Colonic mucosa (tissue), 4 donors: ENCODE measurements around the gene SOX18. TPM values are rescaled to one million over a fixed set of nuclear protein-coding genes. Genes with fewer than 3 reads are reported as not detected.

Experiments
- DNase-seq: peaks from one replicate; pipeline ENCODE4 v3.0.0-alpha.2; 2020
- H3K27ac ChIP-seq: fragments of 200-600 bp; one replicate; pipeline ENCODE4 v1.8.0; 2021
- H3K27me3 ChIP-seq: fragments of 200-600 bp; one replicate; pipeline ENCODE4 v1.8.0; 2021
- H3K36me3 ChIP-seq: fragments of 200-600 bp; one replicate; pipeline ENCODE4 v1.8.0; 2021
- H3K4me1 ChIP-seq: fragments of 200-600 bp; one replicate; pipeline ENCODE4 v1.8.0; 2021; ENCODE audit warnings: mild to moderate bottlenecking
- H3K4me3 ChIP-seq: fragments of 200-600 bp; one replicate; pipeline ENCODE4 v1.8.0; 2021
- H3K9ac ChIP-seq, 2 donors: one replicate each; pipeline ENCODE4 v1.7.0; 2013; ENCODE audit warnings: control low read depth in 2 of 2, low read depth in 2 of 2, low read length in 2 of 2
- H3K9me3 ChIP-seq: fragments of 200-600 bp; one replicate; pipeline ENCODE4 v1.8.0; 2021
- intact Hi-C: fragments of 100-400 bp; cut with DNase I; formaldehyde crosslinking; loops from one replicate; pipeline ENCODE4 v1.14.1; 2022
- total RNA-seq, 2 donors: library from RNA; stranded (reverse); fragmentation: NEBNext Ultra II Directional in 1 of 2; extraction: Animal tissue kit (Norgen Biotek cat#: 25700) in 1 of 2; gene quantifications; one replicate each; pipeline ENCODE4 v1.2.1, GENCODE V29; 2021
- TF ChIP-seq, protein P1 (sequence below): fragments of 200-600 bp; IDR thresholded peaks from one replicate; pipeline ENCODE4 v1.8.0; 2022; ENCODE audit warnings: antibody characterized with exemption, mild to moderate bottlenecking
- donor health status: healthy.
- donor health status: DM: no; HTN: no; CAD: no.
- donor health status: DM: no; HTN: no; CAD: no.

The SOX18 gene
- total RNA-seq, 2 donors from 2014 or later, result 8.4 to 26.8 TPM

DNA sequence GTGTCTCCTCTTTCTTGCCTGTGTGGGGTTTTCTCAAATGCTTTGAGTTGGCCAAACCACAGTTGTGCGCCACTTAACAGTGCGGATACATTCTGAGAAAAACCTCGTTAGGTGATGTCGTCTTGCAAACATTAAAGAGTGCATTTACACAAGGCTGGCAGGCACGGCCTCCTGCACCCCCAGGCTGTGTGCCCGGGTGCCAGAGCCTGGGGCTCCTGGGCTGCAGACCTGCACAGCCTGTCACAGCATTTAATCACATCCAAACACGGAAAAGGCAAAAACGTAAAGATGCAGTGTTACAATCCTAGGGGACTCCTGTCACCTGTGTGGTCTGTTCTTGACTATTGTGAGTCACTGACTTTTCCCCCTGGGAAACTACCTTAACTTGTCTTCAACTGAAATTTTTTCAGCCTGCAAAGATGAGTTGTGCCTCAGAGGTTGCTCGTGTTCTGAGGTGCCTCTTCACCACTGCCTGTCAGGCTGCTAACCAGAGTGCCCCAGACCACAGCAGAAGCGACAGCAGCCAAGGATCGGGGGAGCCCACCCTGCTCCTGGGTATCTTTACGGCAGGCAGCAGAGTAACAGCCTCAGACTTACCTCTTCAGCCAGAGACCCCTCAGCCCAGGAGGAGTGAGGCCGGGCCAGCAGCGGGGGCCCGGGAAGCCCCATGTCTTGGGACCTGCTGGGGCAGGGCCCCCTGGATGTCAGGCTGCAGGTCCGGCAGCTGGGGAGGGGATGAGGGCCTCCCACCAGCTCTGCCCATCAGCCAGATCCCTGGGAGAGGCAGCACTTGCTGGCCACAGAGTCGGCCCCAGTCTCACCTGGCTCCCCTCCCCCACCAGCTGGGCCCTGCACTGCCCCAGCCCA is 14.1 kb downstream of the SOX18 start:
- Histone ChIP-seq H3K36me3 (peaks cover 8% of the 10 kb centered on the region), H3K9ac (no peak overlapping the region), H3K4me3 (no peak overlapping the region), H3K4me1 (peaks cover 11% of the 10 kb centered on the region), H3K9me3 (no peaks in the 10 kb centered on the region), H3K27me3 (peaks cover 19% of the 10 kb centered on the region), H3K27ac (no peak overlapping the region)
- TF ChIP-seq, protein P1, sequence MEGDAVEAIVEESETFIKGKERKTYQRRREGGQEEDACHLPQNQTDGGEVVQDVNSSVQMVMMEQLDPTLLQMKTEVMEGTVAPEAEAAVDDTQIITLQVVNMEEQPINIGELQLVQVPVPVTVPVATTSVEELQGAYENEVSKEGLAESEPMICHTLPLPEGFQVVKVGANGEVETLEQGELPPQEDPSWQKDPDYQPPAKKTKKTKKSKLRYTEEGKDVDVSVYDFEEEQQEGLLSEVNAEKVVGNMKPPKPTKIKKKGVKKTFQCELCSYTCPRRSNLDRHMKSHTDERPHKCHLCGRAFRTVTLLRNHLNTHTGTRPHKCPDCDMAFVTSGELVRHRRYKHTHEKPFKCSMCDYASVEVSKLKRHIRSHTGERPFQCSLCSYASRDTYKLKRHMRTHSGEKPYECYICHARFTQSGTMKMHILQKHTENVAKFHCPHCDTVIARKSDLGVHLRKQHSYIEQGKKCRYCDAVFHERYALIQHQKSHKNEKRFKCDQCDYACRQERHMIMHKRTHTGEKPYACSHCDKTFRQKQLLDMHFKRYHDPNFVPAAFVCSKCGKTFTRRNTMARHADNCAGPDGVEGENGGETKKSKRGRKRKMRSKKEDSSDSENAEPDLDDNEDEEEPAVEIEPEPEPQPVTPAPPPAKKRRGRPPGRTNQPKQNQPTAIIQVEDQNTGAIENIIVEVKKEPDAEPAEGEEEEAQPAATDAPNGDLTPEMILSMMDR, result no peak
- no peak for DNase-seq
- intact Hi-C loops, result no loop called here

DNA sequence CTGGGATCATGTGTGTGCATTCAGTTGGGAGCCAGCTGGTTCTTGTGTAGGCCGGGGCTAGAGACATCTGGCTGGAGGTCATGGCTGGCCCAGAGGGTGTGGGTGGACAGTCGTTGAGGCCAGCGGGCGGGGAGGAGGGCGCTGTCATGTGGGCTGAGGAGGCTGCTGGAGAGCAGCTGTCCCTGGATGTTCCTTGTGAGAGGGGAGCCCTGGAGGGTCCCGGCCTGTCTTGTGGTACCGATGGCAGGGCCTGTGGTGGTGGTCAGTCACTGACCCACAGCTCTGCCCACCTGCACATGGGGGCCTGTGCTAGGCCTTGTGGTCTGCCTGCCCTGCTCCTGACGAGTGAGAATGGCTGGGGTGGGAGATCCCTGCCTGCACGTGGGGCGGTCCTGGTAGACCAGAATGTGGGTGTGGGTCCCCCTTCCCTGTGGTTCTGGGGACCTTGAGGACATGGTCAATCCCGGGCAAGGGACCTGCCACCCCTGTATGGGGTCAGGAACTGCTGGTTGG is 15.4 kb downstream of the SOX18 start:
- TF ChIP-seq, protein P1, result no peak
- Histone ChIP-seq H3K27ac (no peak overlapping the region), H3K27me3 (peaks cover 18% of the 10 kb centered on the region), H3K9me3 (no peaks in the 10 kb centered on the region), H3K4me3 (no peak overlapping the region), H3K9ac (no peak overlapping the region), H3K4me1 (peaks cover 16% of the 10 kb centered on the region), H3K36me3 (peaks cover 16% of the 10 kb centered on the region)
- DNase-seq, result no peak
- intact Hi-C loops, result no loop called here

DNA sequence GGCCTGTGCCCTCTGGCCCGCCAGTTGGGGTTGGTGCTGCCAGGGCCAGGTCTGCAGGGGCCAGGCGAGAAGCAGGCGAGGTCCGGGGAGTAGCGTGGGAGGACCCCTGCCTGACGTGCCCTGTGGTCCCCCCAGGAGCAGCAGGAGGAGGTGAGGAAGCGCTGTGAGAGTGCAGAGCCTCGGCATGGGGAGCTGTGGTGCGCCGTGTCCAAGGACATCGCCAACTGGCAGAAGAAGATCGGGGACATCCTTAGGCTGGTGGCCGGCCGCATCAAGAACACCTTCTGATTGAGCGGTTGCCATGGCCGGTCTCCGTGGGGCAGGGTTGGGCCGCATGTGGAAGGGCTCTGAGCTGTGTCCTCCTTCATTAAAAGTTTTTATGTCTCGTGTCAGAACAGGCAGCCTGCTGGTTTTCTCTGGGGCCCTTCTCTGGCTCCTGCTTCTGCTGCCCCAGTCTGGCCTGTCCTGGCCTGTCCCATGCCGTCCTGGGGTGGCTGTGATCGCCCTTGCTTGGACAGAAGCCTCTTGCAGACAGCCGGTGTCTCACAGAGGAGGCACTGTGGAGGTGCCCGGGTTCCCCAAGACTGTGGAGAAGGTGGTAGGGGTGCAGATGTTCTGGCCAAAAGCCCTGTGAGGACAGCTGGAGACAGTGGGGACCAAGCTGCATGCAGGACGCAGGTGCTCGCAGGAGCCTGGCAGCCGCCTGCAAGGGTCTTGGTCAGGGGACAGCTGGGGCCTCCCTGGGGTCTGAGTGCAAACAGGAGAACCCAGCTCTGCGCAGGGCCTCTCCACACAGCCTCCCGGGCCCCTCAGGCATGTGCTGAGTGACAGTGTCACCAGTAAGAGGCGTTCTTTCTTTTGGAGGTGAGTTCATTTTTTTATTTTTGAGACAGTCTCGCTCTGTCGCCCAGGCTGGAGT is 16.5 kb downstream of the SOX18 start:
- Histone ChIP-seq H3K27me3 (peaks cover 18% of the 10 kb centered on the region), H3K36me3 (peaks cover 16% of the 10 kb centered on the region), H3K4me3 (no peak overlapping the region), H3K9me3 (no peaks in the 10 kb centered on the region), H3K9ac (no peak overlapping the region), H3K4me1 (peaks cover 13% of the 10 kb centered on the region), H3K27ac (no peak overlapping the region)
- TF ChIP-seq, protein P1, result no peak
- intact Hi-C loops, result no loop called here
- DNase-seq, result no peak

- intact Hi-C loops, result no loop called here
These were observed 17.6 kb downstream of the SOX18 start for GRCh38 chr20:64031822-64032314.

More at GRCh38 chr20:64031822-64032314, 17.6 kb downstream of the SOX18 start:
- H3K4me3 ChIP-seq, result no peak overlapping the region
- peaks cover 25% of the 10 kb centered on the region for H3K36me3 ChIP-seq
- TF ChIP-seq, protein P1, result no peak
- no peak overlapping the region for H3K27ac ChIP-seq
- peaks cover 10% of the 10 kb centered on the region for H3K27me3 ChIP-seq
- H3K9ac ChIP-seq, result no peak overlapping the region
- H3K4me1 ChIP-seq, result peaks cover 10% of the 10 kb centered on the region
- no peak for DNase-seq
- H3K9me3 ChIP-seq, result no peaks in the 10 kb centered on the region
